Measurements from ENCODE around the gene SMARCC2.

SMARCC2 gene

GRCh38 chr12:56127888-56128669 is 61.2 kb downstream of the SMARCC2 start, which contains the start of gene ESYT1:
Gene ESYT1, plus strand, starts transcription at chr12:56128267. Its CDS starts 53 bp downstream, at chr12:56128320.
- TF ChIP-seq, protein P1, sequence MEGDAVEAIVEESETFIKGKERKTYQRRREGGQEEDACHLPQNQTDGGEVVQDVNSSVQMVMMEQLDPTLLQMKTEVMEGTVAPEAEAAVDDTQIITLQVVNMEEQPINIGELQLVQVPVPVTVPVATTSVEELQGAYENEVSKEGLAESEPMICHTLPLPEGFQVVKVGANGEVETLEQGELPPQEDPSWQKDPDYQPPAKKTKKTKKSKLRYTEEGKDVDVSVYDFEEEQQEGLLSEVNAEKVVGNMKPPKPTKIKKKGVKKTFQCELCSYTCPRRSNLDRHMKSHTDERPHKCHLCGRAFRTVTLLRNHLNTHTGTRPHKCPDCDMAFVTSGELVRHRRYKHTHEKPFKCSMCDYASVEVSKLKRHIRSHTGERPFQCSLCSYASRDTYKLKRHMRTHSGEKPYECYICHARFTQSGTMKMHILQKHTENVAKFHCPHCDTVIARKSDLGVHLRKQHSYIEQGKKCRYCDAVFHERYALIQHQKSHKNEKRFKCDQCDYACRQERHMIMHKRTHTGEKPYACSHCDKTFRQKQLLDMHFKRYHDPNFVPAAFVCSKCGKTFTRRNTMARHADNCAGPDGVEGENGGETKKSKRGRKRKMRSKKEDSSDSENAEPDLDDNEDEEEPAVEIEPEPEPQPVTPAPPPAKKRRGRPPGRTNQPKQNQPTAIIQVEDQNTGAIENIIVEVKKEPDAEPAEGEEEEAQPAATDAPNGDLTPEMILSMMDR (IDR thresholded peaks at IDR 0.05; ENCODE audit: unreplicated experiment in 3 of 3), result no peak
- H3K4me1 Mint-ChIP-seq, result peaks cover 50% of the 10 kb centered on the region
- H3K4me3 Mint-ChIP-seq, result peak within 1 kb of the TSS; percentile 92 to 97 (median 95)
- peaks cover 26% of the 10 kb centered on the region for H3K36me3 Mint-ChIP-seq (ENCODE audit: low read depth)
- H3K9me3 Mint-ChIP-seq, result no peaks in the 10 kb centered on the region
- peak within 1 kb of the TSS; percentile 87 to 90 (median 90) for H3K27ac Mint-ChIP-seq
- H3K27me3 Mint-ChIP-seq (ENCODE audit: low read depth), result no peaks in the 10 kb centered on the region

GRCh38 chr12:56127485-56127887 is 61.8 kb downstream of the SMARCC2 start:
- Mint-ChIP-seq H3K36me3 (ENCODE audit: low read depth) (peaks cover 23% of the 10 kb centered on the region), H3K27me3 (ENCODE audit: low read depth) (no peaks in the 10 kb centered on the region), H3K27ac (peak overlapping the region; percentile 87 to 90 (median 90)), H3K4me3 (peak overlapping the region; percentile 92 to 97 (median 95)), H3K4me1 (peaks cover 54% of the 10 kb centered on the region), H3K9me3 (no peaks in the 10 kb centered on the region)
- TF ChIP-seq, protein P1 (IDR thresholded peaks at IDR 0.05; ENCODE audit: unreplicated experiment in 3 of 3), result no peak

- TF ChIP-seq, protein P1 (IDR thresholded peaks at IDR 0.05; ENCODE audit: unreplicated experiment in 3 of 3), result no peak
- Mint-ChIP-seq H3K9me3 (no peaks in the 10 kb centered on the region), H3K27ac (peak overlapping the region; percentile 87 to 94 (median 90)), H3K4me1 (peaks cover 61% of the 10 kb centered on the region), H3K36me3 (ENCODE audit: low read depth) (peaks cover 16% of the 10 kb centered on the region), H3K27me3 (ENCODE audit: low read depth) (no peaks in the 10 kb centered on the region), H3K4me3 (peak overlapping the region; percentile 92 to 97 (median 95))
These were observed 62.5 kb downstream of the SMARCC2 start for GRCh38 chr12:56126732-56127239.

- Mint-ChIP-seq H3K4me1 (peaks cover 63% of the 10 kb centered on the region), H3K27ac (peak overlapping the region; percentile 14 to 69 (median 45)), H3K36me3 (ENCODE audit: low read depth) (peaks cover 6% of the 10 kb centered on the region), H3K27me3 (ENCODE audit: low read depth) (no peaks in the 10 kb centered on the region), H3K9me3 (no peaks in the 10 kb centered on the region), H3K4me3 (no peak overlapping the region)
- TF ChIP-seq, protein P1 (IDR thresholded peaks at IDR 0.05; ENCODE audit: unreplicated experiment in 3 of 3), result no peak
These were observed 65.2 kb downstream of the SMARCC2 start for GRCh38 chr12:56124133-56124532.

DNA sequence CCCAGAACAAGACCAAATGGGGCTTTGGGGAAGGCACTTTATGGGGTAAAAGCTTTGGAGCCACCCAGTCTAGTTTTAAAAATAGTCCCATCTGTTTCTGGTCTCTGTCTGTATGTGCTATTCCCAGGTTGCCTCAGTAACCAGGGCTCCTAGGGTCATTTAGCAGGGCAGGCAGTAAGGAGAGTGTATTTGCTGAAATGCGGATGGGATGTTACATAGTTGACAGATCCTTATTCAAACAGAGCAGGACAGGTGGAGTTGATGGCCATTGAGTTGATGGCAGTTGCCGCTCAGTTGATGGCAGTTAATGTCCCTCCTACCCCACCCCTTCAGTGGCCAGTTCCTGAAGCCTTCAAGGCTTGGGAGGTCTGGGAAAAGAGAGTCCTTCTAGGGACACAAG is 66.6 kb downstream of the SMARCC2 start:
- Mint-ChIP-seq H3K27ac (peak overlapping the region; percentile 26 to 48 (median 46)), H3K36me3 (ENCODE audit: low read depth) (peaks cover 10% of the 10 kb centered on the region), H3K4me3 (peak overlapping the region in 1 of 3 experiments; percentile 19), H3K27me3 (ENCODE audit: low read depth) (no peaks in the 10 kb centered on the region), H3K4me1 (peaks cover 67% of the 10 kb centered on the region), H3K9me3 (no peaks in the 10 kb centered on the region)
- TF ChIP-seq, protein P1 (IDR thresholded peaks at IDR 0.05; ENCODE audit: unreplicated experiment in 3 of 3), result no peak
